ENCODE data around the gene RNF144A. TPM values are rescaled to one million over a fixed set of nuclear protein-coding genes. Genes with fewer than 3 reads are reported as not detected.
A peak's percentile ranks its signal among the peaks of the same experiment; 100 is the strongest.

RNF144A gene
- total and polyA plus RNA-seq, 2 of the 13 experiments (the other 11 are each of a cell fraction or from before 2014, with no cell fraction given), result 13.9 to 16.5 TPM

DNA sequence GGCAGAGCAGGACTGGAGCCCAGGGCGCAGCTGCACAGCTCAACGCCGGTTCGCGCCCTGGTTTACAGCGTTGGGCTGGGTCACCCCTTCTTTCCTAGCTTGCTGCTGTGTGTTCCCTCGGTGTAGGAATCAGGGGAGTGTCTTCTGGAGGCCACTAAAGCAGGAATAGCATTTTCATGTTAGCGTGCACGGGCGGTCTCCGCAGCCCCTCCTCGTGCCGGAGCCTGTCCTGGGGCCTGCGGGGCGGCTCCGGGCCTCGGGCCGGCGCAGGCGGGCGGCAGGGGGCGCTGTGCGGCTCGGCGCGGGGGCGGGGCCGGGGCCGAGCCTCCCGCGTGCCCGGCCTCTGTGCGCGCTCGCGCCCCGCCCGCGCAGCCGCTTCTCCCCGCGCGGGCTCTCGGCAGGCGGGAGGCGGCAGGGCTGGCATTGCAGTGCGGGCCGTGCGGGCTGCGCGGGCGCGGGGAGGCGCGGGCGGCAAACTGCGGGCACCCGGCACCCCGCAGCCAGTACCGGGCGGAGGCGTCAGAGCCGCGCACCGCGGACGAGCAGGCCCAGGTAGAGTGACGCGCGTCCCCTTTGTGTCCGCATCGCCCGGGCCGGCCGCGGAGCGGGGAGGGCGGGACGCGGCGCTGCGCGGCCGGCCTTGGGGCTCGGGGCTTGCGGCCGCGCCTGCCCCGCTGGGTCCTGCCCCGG is at the start of gene RNF144A (continued):
- TF ChIP-seq RARA (CRISPR knock-in tag; IDR thresholded peaks at IDR 0.05) (peak; percentile 29; the same call in 1 of the 2 replicates), ZBTB34 (CRISPR knock-in tag; IDR thresholded peaks at IDR 0.05) (no peak), MEIS2 (CRISPR knock-in tag; IDR thresholded peaks at IDR 0.05) (peak; percentile 37; the same call in 1 of the 2 replicates), AHDC1 (CRISPR knock-in tag; IDR thresholded peaks at IDR 0.05; ENCODE audit: borderline replicate concordance) (no peak), MED8 (CRISPR knock-in tag; IDR thresholded peaks at IDR 0.05; ENCODE audit: insufficient replicate concordance) (peak; percentile 48), ZSCAN5A (CRISPR knock-in tag; IDR thresholded peaks at IDR 0.05; ENCODE audit: borderline replicate concordance) (no peak), ZFP90 (CRISPR knock-in tag; IDR thresholded peaks at IDR 0.05; ENCODE audit: borderline replicate concordance) (no peak), HMGXB4 (CRISPR knock-in tag; IDR thresholded peaks at IDR 0.05; ENCODE audit: borderline replicate concordance in 1 of 2, low read depth in 1 of 2) (peak in 1 of 2 experiments; percentile 62; a peak in 1 of 4 replicates), ZIK1 (CRISPR knock-in tag; IDR thresholded peaks at IDR 0.05; ENCODE audit: borderline replicate concordance, low read depth) (peak; percentile 82), ZNF235 (CRISPR knock-in tag; IDR thresholded peaks at IDR 0.05; ENCODE audit: borderline replicate concordance) (0 out of 2 replicates have a peak, but pooled peaks have one; percentile 57)
- TF ChIP-seq, protein P1, sequence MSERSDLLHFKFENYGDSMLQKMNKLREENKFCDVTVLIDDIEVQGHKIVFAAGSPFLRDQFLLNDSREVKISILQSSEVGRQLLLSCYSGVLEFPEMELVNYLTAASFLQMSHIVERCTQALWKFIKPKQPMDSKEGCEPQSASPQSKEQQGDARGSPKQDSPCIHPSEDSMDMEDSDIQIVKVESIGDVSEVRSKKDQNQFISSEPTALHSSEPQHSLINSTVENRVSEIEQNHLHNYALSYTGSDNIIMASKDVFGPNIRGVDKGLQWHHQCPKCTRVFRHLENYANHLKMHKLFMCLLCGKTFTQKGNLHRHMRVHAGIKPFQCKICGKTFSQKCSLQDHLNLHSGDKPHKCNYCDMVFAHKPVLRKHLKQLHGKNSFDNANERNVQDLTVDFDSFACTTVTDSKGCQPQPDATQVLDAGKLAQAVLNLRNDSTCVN (CRISPR knock-in tag; IDR thresholded peaks at IDR 0.05; ENCODE audit: borderline replicate concordance), result no peak
- TF ChIP-seq, protein P2, sequence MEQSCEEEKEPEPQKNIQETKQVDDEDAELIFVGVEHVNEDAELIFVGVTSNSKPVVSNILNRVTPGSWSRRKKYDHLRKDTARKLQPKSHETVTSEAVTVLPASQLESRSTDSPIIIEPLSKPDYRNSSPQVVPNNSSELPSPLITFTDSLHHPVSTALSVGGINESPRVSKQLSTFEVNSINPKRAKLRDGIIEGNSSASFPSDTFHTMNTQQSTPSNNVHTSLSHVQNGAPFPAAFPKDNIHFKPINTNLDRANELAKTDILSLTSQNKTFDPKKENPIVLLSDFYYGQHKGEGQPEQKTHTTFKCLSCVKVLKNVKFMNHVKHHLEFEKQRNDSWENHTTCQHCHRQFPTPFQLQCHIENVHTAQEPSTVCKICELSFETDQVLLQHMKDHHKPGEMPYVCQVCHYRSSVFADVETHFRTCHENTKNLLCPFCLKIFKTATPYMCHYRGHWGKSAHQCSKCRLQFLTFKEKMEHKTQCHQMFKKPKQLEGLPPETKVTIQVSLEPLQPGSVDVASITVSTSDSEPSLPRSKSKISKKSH (CRISPR knock-in tag; IDR thresholded peaks at IDR 0.05; ENCODE audit: borderline replicate concordance), result peak; percentile 73; the same call in 1 of the 2 replicates

Measured in HepG2 (cell line).